ENCODE measurements around the gene RCAN1. TPM values are rescaled to one million over a fixed set of nuclear protein-coding genes. Genes with fewer than 3 reads are reported as not detected.

The RCAN1 gene
- total RNA-seq, 1 donor from 2014 or later, result 31.5 TPM

Other genes starting within 250 kb of the RCAN1 start
- 4.0 and 6.1 TPM in 2 replicates for gene SMIM11, start 239.6 kb downstream of the RCAN1 start, total RNA-seq
- not detected in 2 replicates for gene SMIM34, start 191.2 kb downstream of the RCAN1 start, total RNA-seq
- gene KCNE1, start 102.9 kb downstream of the RCAN1 start, total RNA-seq, result 0.22 and 0.40 TPM in 2 replicates
- gene CLIC6, start 53.9 kb upstream of the RCAN1 start, total RNA-seq, result not detected in 2 replicates